ENCODE measurements around the gene TGM6. TPM values are rescaled to one million over a fixed set of nuclear protein-coding genes. Genes with fewer than 3 reads are reported as not detected.

TGM6 gene
- polyA plus RNA-seq, 1 donor from 2014 or later = not detected

DNA sequence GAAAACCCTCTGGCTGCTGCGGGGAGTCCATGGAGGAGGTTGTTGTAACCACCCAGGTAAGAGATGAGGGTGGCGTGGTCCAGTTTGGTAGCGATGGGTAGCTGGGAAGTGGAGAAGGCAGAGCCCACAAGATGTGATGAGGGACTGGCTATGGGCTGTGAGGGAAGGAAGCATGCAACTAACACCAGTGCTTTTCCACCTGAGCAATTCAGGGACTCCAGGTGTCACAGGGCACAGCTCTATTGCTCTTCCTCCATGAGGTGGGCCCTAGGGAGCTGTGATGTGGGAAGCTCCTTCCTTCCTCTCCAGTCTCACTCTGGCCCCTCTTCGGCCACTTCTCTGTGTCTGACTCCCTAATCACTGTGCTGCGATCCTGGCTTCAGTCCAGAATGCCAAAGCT lies 32.4 kb upstream of the TGM6 start:
- Histone ChIP-seq H3K27me3 (ENCODE audit: insufficient read depth, low read depth, low read length) (no peaks in the 10 kb centered on the region), H3K9me2 (ENCODE audit: insufficient read depth, low read length) (no peaks in the 10 kb centered on the region), H3K9ac (ENCODE audit: low read length) (no peak overlapping the region), H2AFZ (ENCODE audit: low read depth, low read length) (no peak overlapping the region), H4K20me1 (ENCODE audit: insufficient read depth) (no peaks in the 10 kb centered on the region), H3K4me3 (ENCODE audit: low read length) (no peak overlapping the region), H3F3A (ENCODE audit: insufficient read depth, low read length, poor library complexity, severe bottlenecking) (no peaks in the 10 kb centered on the region), H3K27ac (ENCODE audit: low read length) (no peak overlapping the region), H3K9me3 (ENCODE audit: low read length) (no peaks in the 10 kb centered on the region), H3K79me2 (replicated peaks; ENCODE audit: insufficient read depth, low read length) (no peaks in the 10 kb centered on the region), H3K36me3 (ENCODE audit: insufficient read depth, low read length) (no peaks in the 10 kb centered on the region), H3K4me2 (ENCODE audit: low read length) (no peak overlapping the region)
- no peak for TF ChIP-seq EP300 (conservative IDR thresholded peaks at IDR 0.05; ENCODE audit: poor library complexity, severe bottlenecking)
- TF ChIP-seq MXI1 (conservative IDR thresholded peaks at IDR 0.05; ENCODE audit: poor library complexity, severe bottlenecking) = no peak
- TF ChIP-seq, protein P1, sequence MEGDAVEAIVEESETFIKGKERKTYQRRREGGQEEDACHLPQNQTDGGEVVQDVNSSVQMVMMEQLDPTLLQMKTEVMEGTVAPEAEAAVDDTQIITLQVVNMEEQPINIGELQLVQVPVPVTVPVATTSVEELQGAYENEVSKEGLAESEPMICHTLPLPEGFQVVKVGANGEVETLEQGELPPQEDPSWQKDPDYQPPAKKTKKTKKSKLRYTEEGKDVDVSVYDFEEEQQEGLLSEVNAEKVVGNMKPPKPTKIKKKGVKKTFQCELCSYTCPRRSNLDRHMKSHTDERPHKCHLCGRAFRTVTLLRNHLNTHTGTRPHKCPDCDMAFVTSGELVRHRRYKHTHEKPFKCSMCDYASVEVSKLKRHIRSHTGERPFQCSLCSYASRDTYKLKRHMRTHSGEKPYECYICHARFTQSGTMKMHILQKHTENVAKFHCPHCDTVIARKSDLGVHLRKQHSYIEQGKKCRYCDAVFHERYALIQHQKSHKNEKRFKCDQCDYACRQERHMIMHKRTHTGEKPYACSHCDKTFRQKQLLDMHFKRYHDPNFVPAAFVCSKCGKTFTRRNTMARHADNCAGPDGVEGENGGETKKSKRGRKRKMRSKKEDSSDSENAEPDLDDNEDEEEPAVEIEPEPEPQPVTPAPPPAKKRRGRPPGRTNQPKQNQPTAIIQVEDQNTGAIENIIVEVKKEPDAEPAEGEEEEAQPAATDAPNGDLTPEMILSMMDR (IDR thresholded peaks at IDR 0.05; ENCODE audit: poor library complexity, severe bottlenecking) = no peak
- no peak for TF ChIP-seq RAD21 (conservative IDR thresholded peaks at IDR 0.05)
- TF ChIP-seq TAF1 (IDR thresholded peaks at IDR 0.05; ENCODE audit: low read depth) = no peak
- no peak for TF ChIP-seq EZH2 (IDR thresholded peaks at IDR 0.05; ENCODE audit: borderline replicate concordance, insufficient read depth, low read length, poor library complexity, severe bottlenecking)
- no peak for TF ChIP-seq POLR2AphosphoS5 (IDR thresholded peaks at IDR 0.05)
- no peak for TF ChIP-seq SMC3 (conservative IDR thresholded peaks at IDR 0.05; ENCODE audit: poor library complexity)

DNA sequence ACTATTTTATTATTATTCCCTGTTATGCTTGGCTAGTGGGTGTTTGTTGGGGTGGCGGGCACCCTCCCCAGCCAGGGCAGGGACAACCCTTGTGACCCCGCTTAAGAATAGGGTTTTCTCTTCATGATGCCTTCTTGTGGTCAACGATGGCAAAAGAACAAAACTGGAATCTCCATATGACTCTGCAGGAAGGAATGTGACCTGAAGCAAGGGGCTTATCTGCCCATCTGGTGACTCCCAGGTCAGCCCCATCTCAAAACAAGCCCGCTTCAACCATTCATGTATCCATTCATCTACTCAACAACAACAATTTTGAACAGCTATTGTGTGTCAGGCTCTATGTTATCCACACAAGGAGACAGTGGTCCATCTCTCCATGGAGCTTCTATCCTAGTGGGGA lies 30.9 kb upstream of the TGM6 start:
- H3K27ac ChIP-seq (ENCODE audit: low read length) = no peak overlapping the region
- no peak overlapping the region for H2AFZ ChIP-seq (ENCODE audit: low read depth, low read length)
- no peak overlapping the region for H3K4me2 ChIP-seq (ENCODE audit: low read length)
- no peaks in the 10 kb centered on the region for H4K20me1 ChIP-seq (ENCODE audit: insufficient read depth)
- H3K9ac ChIP-seq (ENCODE audit: low read length) = no peak overlapping the region
- no peaks in the 10 kb centered on the region for H3K36me3 ChIP-seq (ENCODE audit: insufficient read depth, low read length)
- no peaks in the 10 kb centered on the region for H3K9me2 ChIP-seq (ENCODE audit: insufficient read depth, low read length)
- H3K4me3 ChIP-seq (ENCODE audit: low read length) = no peak overlapping the region
- H3K9me3 ChIP-seq (ENCODE audit: low read length) = no peaks in the 10 kb centered on the region
- TF ChIP-seq SMC3 (conservative IDR thresholded peaks at IDR 0.05; ENCODE audit: poor library complexity) = no peak
- TF ChIP-seq, protein P1 (IDR thresholded peaks at IDR 0.05; ENCODE audit: poor library complexity, severe bottlenecking) = no peak
- TF ChIP-seq MXI1 (conservative IDR thresholded peaks at IDR 0.05; ENCODE audit: poor library complexity, severe bottlenecking) = no peak
- no peak for TF ChIP-seq RAD21 (conservative IDR thresholded peaks at IDR 0.05)
- TF ChIP-seq EP300 (conservative IDR thresholded peaks at IDR 0.05; ENCODE audit: poor library complexity, severe bottlenecking) = no peak
- TF ChIP-seq POLR2AphosphoS5 (IDR thresholded peaks at IDR 0.05) = no peak
- TF ChIP-seq TAF1 (IDR thresholded peaks at IDR 0.05; ENCODE audit: low read depth) = no peak
- TF ChIP-seq, protein P2, sequence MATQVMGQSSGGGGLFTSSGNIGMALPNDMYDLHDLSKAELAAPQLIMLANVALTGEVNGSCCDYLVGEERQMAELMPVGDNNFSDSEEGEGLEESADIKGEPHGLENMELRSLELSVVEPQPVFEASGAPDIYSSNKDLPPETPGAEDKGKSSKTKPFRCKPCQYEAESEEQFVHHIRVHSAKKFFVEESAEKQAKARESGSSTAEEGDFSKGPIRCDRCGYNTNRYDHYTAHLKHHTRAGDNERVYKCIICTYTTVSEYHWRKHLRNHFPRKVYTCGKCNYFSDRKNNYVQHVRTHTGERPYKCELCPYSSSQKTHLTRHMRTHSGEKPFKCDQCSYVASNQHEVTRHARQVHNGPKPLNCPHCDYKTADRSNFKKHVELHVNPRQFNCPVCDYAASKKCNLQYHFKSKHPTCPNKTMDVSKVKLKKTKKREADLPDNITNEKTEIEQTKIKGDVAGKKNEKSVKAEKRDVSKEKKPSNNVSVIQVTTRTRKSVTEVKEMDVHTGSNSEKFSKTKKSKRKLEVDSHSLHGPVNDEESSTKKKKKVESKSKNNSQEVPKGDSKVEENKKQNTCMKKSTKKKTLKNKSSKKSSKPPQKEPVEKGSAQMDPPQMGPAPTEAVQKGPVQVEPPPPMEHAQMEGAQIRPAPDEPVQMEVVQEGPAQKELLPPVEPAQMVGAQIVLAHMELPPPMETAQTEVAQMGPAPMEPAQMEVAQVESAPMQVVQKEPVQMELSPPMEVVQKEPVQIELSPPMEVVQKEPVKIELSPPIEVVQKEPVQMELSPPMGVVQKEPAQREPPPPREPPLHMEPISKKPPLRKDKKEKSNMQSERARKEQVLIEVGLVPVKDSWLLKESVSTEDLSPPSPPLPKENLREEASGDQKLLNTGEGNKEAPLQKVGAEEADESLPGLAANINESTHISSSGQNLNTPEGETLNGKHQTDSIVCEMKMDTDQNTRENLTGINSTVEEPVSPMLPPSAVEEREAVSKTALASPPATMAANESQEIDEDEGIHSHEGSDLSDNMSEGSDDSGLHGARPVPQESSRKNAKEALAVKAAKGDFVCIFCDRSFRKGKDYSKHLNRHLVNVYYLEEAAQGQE (IDR thresholded peaks at IDR 0.05; ENCODE audit: borderline replicate concordance) = no peak
- TF ChIP-seq EZH2 (IDR thresholded peaks at IDR 0.05; ENCODE audit: borderline replicate concordance, insufficient read depth, low read length, poor library complexity, severe bottlenecking) = no peak
- no peaks in the 10 kb centered on the region for H3K27me3 ChIP-seq (ENCODE audit: insufficient read depth, low read depth, low read length)
- H3K79me2 ChIP-seq (replicated peaks; ENCODE audit: insufficient read depth, low read length) = no peaks in the 10 kb centered on the region
- H3F3A ChIP-seq (ENCODE audit: insufficient read depth, low read length, poor library complexity, severe bottlenecking) = no peaks in the 10 kb centered on the region
